Cardiac muscle cell (in vitro differentiated cells and primary cell): ENCODE results near the gene IQGAP3. TPM values are rescaled to one million over a fixed set of nuclear protein-coding genes. Genes with fewer than 3 reads are reported as not detected.

ENCODE experiments used
- DNase-seq, 2 donors: peaks; one replicate each; pipeline versions ENCODE4 v3.0.0 to v3.0.0-alpha.2; 2010 to 2017; ENCODE audit warnings: low read depth in 1 of 2, low spot score in 1 of 2
- H3K27ac ChIP-seq: fragments of 200-600 bp; sonication (generic); 2 replicates; pipeline ENCODE4 v1.5.1; 2016
- H3K27me3 ChIP-seq: fragments of 200-600 bp; sonication (generic); 2 replicates; pipeline ENCODE4 v1.6.0; 2016; ENCODE audit warnings: control low read depth
- H3K36me3 ChIP-seq: fragments of 200-600 bp; sonication (generic); 2 replicates; pipeline ENCODE4 v1.5.1; 2016; ENCODE audit warnings: control low read depth
- H3K4me1 ChIP-seq: fragments of 200-600 bp; sonication (generic); 2 replicates; pipeline ENCODE4 v1.8.1; 2017; ENCODE audit warnings: low read depth, mild to moderate bottlenecking, mixed run types
- H3K4me3 ChIP-seq: fragments of 200-600 bp; sonication (generic); 2 replicates; pipeline ENCODE4 v1.5.1; 2016; ENCODE audit warnings: mild to moderate bottlenecking
- H3K9me3 ChIP-seq: fragments of 200-600 bp; sonication (generic); 2 replicates; pipeline ENCODE4 v1.5.1; 2017; ENCODE audit warnings: low read depth, mild to moderate bottlenecking, control low read depth
- CTCF ChIP-seq: IDR thresholded peaks from 2 replicates; pipeline ENCODE4 v1.5.1; 2012; ENCODE audit warnings: low read depth, mild to moderate bottlenecking, low read length
- polyA plus RNA-seq: library from polyadenylated mRNA; unstranded; fragments of >200 nt; fragmentation: Nextera tagmentation; extraction: Ambion mirVana; gene quantifications from 2 replicates; pipeline ENCODE4 v1.2.1, GENCODE V29; 2016
- total RNA-seq: library from RNA; depleted of rRNA; stranded (reverse); fragments of >200 nt; gene quantifications from 2 replicates; pipeline ENCODE4 v1.2.3, GENCODE V29; 2016

The IQGAP3 gene
- total and polyA plus RNA-seq, 2 experiments from 2014 or later = 0.95 to 31.8 TPM

GRCh38 chr1:156574039-156574633 is 1.8 kb upstream of the IQGAP3 start:
- Histone ChIP-seq H3K27ac (no peak overlapping the region), H3K27me3 (no peaks in the 10 kb centered on the region), H3K4me1 (no peaks in the 10 kb centered on the region), H3K9me3 (no peaks in the 10 kb centered on the region), H3K36me3 (no peaks in the 10 kb centered on the region), H3K4me3 (no peak overlapping the region)
- no peak for DNase-seq
- TF ChIP-seq CTCF = no peak

GRCh38 chr1:156572663-156573018 is 276 bp upstream of the IQGAP3 start:
- Histone ChIP-seq H3K4me1 (no peaks in the 10 kb centered on the region), H3K4me3 (peak overlapping the region; percentile 48), H3K36me3 (no peaks in the 10 kb centered on the region), H3K27ac (no peak overlapping the region), H3K9me3 (no peaks in the 10 kb centered on the region), H3K27me3 (no peaks in the 10 kb centered on the region)
- DNase-seq = no peak
- no peak for TF ChIP-seq CTCF

GRCh38 chr1:156571261-156571852 is 1.0 kb downstream of the IQGAP3 start:
- Histone ChIP-seq H3K4me3 (peak overlapping the region; percentile 48), H3K36me3 (no peaks in the 10 kb centered on the region), H3K27ac (no peak overlapping the region), H3K4me1 (no peaks in the 10 kb centered on the region), H3K27me3 (no peaks in the 10 kb centered on the region), H3K9me3 (no peaks in the 10 kb centered on the region)
- DNase-seq = peak in 1 of 2 donors; percentile 60
- TF ChIP-seq CTCF = no peak

GRCh38 chr1:156566436-156566835 is 5.9 kb downstream of the IQGAP3 start:
- Histone ChIP-seq H3K4me3 (no peak overlapping the region), H3K4me1 (no peaks in the 10 kb centered on the region), H3K27me3 (no peaks in the 10 kb centered on the region), H3K36me3 (no peaks in the 10 kb centered on the region), H3K9me3 (no peaks in the 10 kb centered on the region), H3K27ac (no peak overlapping the region)
- DNase-seq = no peak
- TF ChIP-seq CTCF = no peak

- Histone ChIP-seq H3K36me3 (no peaks in the 10 kb centered on the region), H3K4me1 (peaks cover 2% of the 10 kb centered on the region), H3K4me3 (no peak overlapping the region), H3K27me3 (no peaks in the 10 kb centered on the region), H3K9me3 (no peaks in the 10 kb centered on the region), H3K27ac (no peak overlapping the region)
- TF ChIP-seq CTCF = no peak
- no peak for DNase-seq
These were observed 6.8 kb downstream of the IQGAP3 start for GRCh38 chr1:156565519-156565918.
